Choroid plexus epithelial cell (primary cell): Measurements from ENCODE around the gene BAZ2A.
A peak's percentile ranks its signal among the peaks of the same experiment; 100 is the strongest.
"Not testable (repeated sequence)": the region's sequence is repeated elsewhere in the genome, so short reads cannot be mapped to it uniquely, and the experiment has no call there.

Source experiments
- DNase-seq: peaks from one replicate; pipeline ENCODE4 v3.0.0-alpha.2; 2010; ENCODE audit warnings: low read depth
- H3K4me3 ChIP-seq: 2 replicates; pipeline ENCODE4 v1.5.1; 2011; ENCODE audit warnings: low read depth, mild to moderate bottlenecking, control low read depth, low read length, moderate library complexity
- CTCF ChIP-seq: conservative IDR thresholded peaks from 2 replicates; pipeline ENCODE4 v1.5.1; 2011; ENCODE audit warnings: low read depth, mild to moderate bottlenecking, control low read depth, inconsistent platforms, low read length, moderate library complexity

BAZ2A gene

GRCh38 chr12:56661979-56662638, 32.0 kb upstream of the BAZ2A start:
- no peak for TF ChIP-seq CTCF
- no peak for DNase-seq
- H3K4me3 ChIP-seq: no peak overlapping the region

GRCh38 chr12:56661560-56661959, 31.4 kb upstream of the BAZ2A start:
- no peak overlapping the region for H3K4me3 ChIP-seq
- TF ChIP-seq CTCF: no peak
- no peak for DNase-seq

GRCh38 chr12:56658921-56659320, 28.8 kb upstream of the BAZ2A start:
- DNase-seq: no peak
- no peak for TF ChIP-seq CTCF
- H3K4me3 ChIP-seq: no peak overlapping the region

- DNase-seq: no peak
- no peak for TF ChIP-seq CTCF
- H3K4me3 ChIP-seq: no peak overlapping the region
These were observed 27.6 kb upstream of the BAZ2A start for GRCh38 chr12:56657416-56658379.

GRCh38 chr12:56653781-56654180, 23.7 kb upstream of the BAZ2A start:
- H3K4me3 ChIP-seq: not testable (repeated sequence)

GRCh38 chr12:56648023-56648422, 17.9 kb upstream of the BAZ2A start:
- DNase-seq, H3K4me3 ChIP-seq: not testable (repeated sequence)

More at GRCh38 chr12:56653781-56654180, 23.7 kb upstream of the BAZ2A start:
- not testable (repeated sequence) for DNase-seq

GRCh38 chr12:56645717-56646446, 15.8 kb upstream of the BAZ2A start, which contains the start of gene ATP5F1B:
Gene ATP5F1B, minus strand, starts transcription at chr12:56645984. Its CDS starts 21 bp downstream, at chr12:56645963.
- no peak for TF ChIP-seq CTCF
- peak; percentile 100 for DNase-seq
- peak within 1 kb of the TSS; percentile 100 for H3K4me3 ChIP-seq
